HG03439 (cell line): ENCODE results near the gene AKNA.

Experiments used
- ATAC-seq: cut with Tn5 transposase; IDR thresholded peaks from one replicate; pipeline ENCODE4 v1.9.1; 2021; ENCODE audit warnings: mild to moderate bottlenecking, moderate library complexity; ENCODE audit not compliant: unreplicated experiment

Gene AKNA

GRCh38 chr9:114387680-114388356 is at the start of gene AKNA:
Gene AKNA (minus strand): TSS chr9:114387982. CDS start chr9:114381333, 6,649 bp downstream.
- peak; percentile 21 for ATAC-seq

GRCh38 chr9:114437401-114437893 is 49.7 kb upstream of the AKNA start:
- ATAC-seq, result no peak

- no peak for ATAC-seq
Measured at GRCh38 chr9:114434878-114435311, 47.1 kb upstream of the AKNA start.

- ATAC-seq, result no peak
Measured at GRCh38 chr9:114433720-114434255, 46.0 kb upstream of the AKNA start.

GRCh38 chr9:114433086-114433485 is 45.3 kb upstream of the AKNA start:
- ATAC-seq, result no peak

GRCh38 chr9:114432323-114433067 is 44.7 kb upstream of the AKNA start:
- no peak for ATAC-seq

- ATAC-seq, result no peak
Measured at GRCh38 chr9:114431770-114432169, 44.0 kb upstream of the AKNA start.

GRCh38 chr9:114431003-114431402 is 43.2 kb upstream of the AKNA start:
- no peak for ATAC-seq

- ATAC-seq, result no peak
Measured at GRCh38 chr9:114430457-114430856, 42.7 kb upstream of the AKNA start.

- ATAC-seq, result no peak
Measured at GRCh38 chr9:114429488-114429887, 41.7 kb upstream of the AKNA start.

- no peak for ATAC-seq
Measured at GRCh38 chr9:114428466-114428865, 40.7 kb upstream of the AKNA start.

GRCh38 chr9:114427644-114428043 is 39.9 kb upstream of the AKNA start:
- no peak for ATAC-seq

- ATAC-seq, result no peak
Measured at GRCh38 chr9:114426046-114426948, 38.5 kb upstream of the AKNA start.

GRCh38 chr9:114425126-114425525 is 37.3 kb upstream of the AKNA start:
- no peak for ATAC-seq

GRCh38 chr9:114424126-114424525 is 36.3 kb upstream of the AKNA start:
- no peak for ATAC-seq

GRCh38 chr9:114423181-114423580 is 35.4 kb upstream of the AKNA start:
- ATAC-seq, result no peak

GRCh38 chr9:114421147-114421546 is 33.4 kb upstream of the AKNA start:
- no peak for ATAC-seq

GRCh38 chr9:114419796-114420195 is 32.0 kb upstream of the AKNA start:
- no peak for ATAC-seq

- no peak for ATAC-seq
Measured at GRCh38 chr9:114418053-114418452, 30.3 kb upstream of the AKNA start.

- ATAC-seq, result no peak
Measured at GRCh38 chr9:114417511-114417910, 29.7 kb upstream of the AKNA start.

- no peak for ATAC-seq
Measured at GRCh38 chr9:114416906-114417305, 29.1 kb upstream of the AKNA start.
